H9 (cell line): ENCODE results near the gene CYP19A1. TPM values are rescaled to one million over a fixed set of nuclear protein-coding genes. Genes with fewer than 3 reads are reported as not detected.

Source experiments
- DNase-seq: peaks from one replicate; pipeline ENCODE4 v3.0.0-alpha.2; 2017
- H2AFZ ChIP-seq: one replicate; pipeline ENCODE4 v1.6.1; 2013; ENCODE audit warnings: mild to moderate bottlenecking, low read length, control low read depth, moderate library complexity
- H2AK5ac ChIP-seq: 2 replicates; pipeline ENCODE4 v1.6.1; 2013; ENCODE audit warnings: low read length, control low read depth, mixed read lengths; ENCODE audit not compliant: insufficient read length
- H2BK120ac ChIP-seq: one replicate; pipeline ENCODE4 v1.6.1; 2013; ENCODE audit warnings: low read depth, mild to moderate bottlenecking, low read length, control low read depth, inconsistent platforms; ENCODE audit not compliant: poor library complexity, severe bottlenecking
- H2BK12ac ChIP-seq: 2 replicates; pipeline ENCODE4 v1.6.1; 2013; ENCODE audit warnings: low read length, control low read depth, mixed read lengths, low read depth; ENCODE audit not compliant: insufficient read length
- H2BK15ac ChIP-seq: 2 replicates; pipeline ENCODE4 v1.6.1; 2013; ENCODE audit warnings: low read depth, low read length, control low read depth
- H2BK20ac ChIP-seq: one replicate; pipeline ENCODE4 v1.6.1; 2013; ENCODE audit warnings: low read depth, mild to moderate bottlenecking, low read length, control low read depth, inconsistent platforms; ENCODE audit not compliant: poor library complexity, severe bottlenecking
- H2BK5ac ChIP-seq: 2 replicates; pipeline ENCODE4 v1.6.1; 2013; ENCODE audit warnings: low read length, control low read depth, mixed read lengths; ENCODE audit not compliant: insufficient read length
- H3K14ac ChIP-seq: 2 replicates; pipeline ENCODE4 v1.6.1; 2013; ENCODE audit warnings: low read length, control low read depth; ENCODE audit not compliant: insufficient read depth
- H3K18ac ChIP-seq: 2 replicates; pipeline ENCODE4 v1.6.1; 2013; ENCODE audit warnings: low read depth, mild to moderate bottlenecking, mixed read lengths, low read length, control low read depth; ENCODE audit not compliant: insufficient read length
- H3K23ac ChIP-seq: 2 replicates; pipeline ENCODE4 v1.6.1; 2013; ENCODE audit warnings: low read length, control low read depth, mixed read lengths, low read depth; ENCODE audit not compliant: insufficient read length
- H3K23me2 ChIP-seq: 2 replicates; pipeline ENCODE4 v1.6.1; 2013; ENCODE audit warnings: low read depth, mild to moderate bottlenecking, mixed read lengths, low read length, control low read depth; ENCODE audit not compliant: insufficient read length, poor library complexity, severe bottlenecking
- H3K27ac ChIP-seq: 2 replicates; pipeline ENCODE4 v1.5.1; 2013; ENCODE audit warnings: low read length, control low read depth, mixed read lengths, low read depth; ENCODE audit not compliant: insufficient read length
- H3K27me3 ChIP-seq: 2 replicates; pipeline ENCODE4 v1.6.1; 2013; ENCODE audit warnings: low read length, control low read depth, inconsistent platforms; ENCODE audit not compliant: insufficient read depth
- H3K4ac ChIP-seq: 2 replicates; pipeline ENCODE4 v1.6.1; 2013; ENCODE audit warnings: low read depth, mild to moderate bottlenecking, control low read depth, inconsistent platforms, low read length, moderate library complexity
- H3K4me1 ChIP-seq: 2 replicates; pipeline ENCODE4 v1.6.1; 2013; ENCODE audit warnings: low read length, control low read depth, inconsistent platforms; ENCODE audit not compliant: insufficient read depth
- H3K4me2 ChIP-seq: 2 replicates; pipeline ENCODE4 v1.6.1; 2013; ENCODE audit warnings: low read length, control low read depth, mixed read lengths; ENCODE audit not compliant: insufficient read length, insufficient read depth
- H3K56ac ChIP-seq: 2 replicates; pipeline ENCODE4 v1.6.1; 2013; ENCODE audit warnings: low read depth, mild to moderate bottlenecking, mixed read lengths, low read length, control low read depth; ENCODE audit not compliant: insufficient read length
- H3K79me1 ChIP-seq: 2 replicates; pipeline ENCODE4 v1.6.1; 2013; ENCODE audit warnings: low read depth, mild to moderate bottlenecking, moderate library complexity, low read length, control low read depth, inconsistent platforms; ENCODE audit not compliant: insufficient read depth, poor library complexity, severe bottlenecking
- H3K79me2 ChIP-seq: 2 replicates; pipeline ENCODE4 v1.6.1; 2013; ENCODE audit warnings: low read length, control low read depth, inconsistent platforms; ENCODE audit not compliant: insufficient read depth
- H3K9ac ChIP-seq: 2 replicates; pipeline ENCODE4 v1.6.1; 2013; ENCODE audit warnings: low read length, control low read depth, mixed read lengths; ENCODE audit not compliant: insufficient read length; ENCODE audit errors: extremely low read depth
- H3K9me3 ChIP-seq: one replicate; pipeline ENCODE4 v1.6.1; 2013; ENCODE audit warnings: low read depth, low read length, inconsistent platforms; ENCODE audit not compliant: control insufficient read depth
- H3T11ph ChIP-seq: one replicate; pipeline ENCODE4 v1.6.1; 2013; ENCODE audit warnings: mild to moderate bottlenecking, low read length, control low read depth, inconsistent platforms
- H4K20me1 ChIP-seq: one replicate; pipeline ENCODE4 v1.6.1; 2013; ENCODE audit not compliant: control insufficient read depth, insufficient read length, insufficient read depth
- H4K5ac ChIP-seq: 2 replicates; pipeline ENCODE4 v1.6.1; 2013; ENCODE audit warnings: low read depth, mild to moderate bottlenecking, mixed read lengths, low read length, control low read depth; ENCODE audit not compliant: insufficient read length
- H4K8ac ChIP-seq: replicated peaks from 2 replicates; pipeline ENCODE4 v1.6.1; 2013; ENCODE audit warnings: low read length, control low read depth, mixed read lengths, low read depth; ENCODE audit not compliant: insufficient read length
- H4K91ac ChIP-seq: 2 replicates; pipeline ENCODE4 v1.6.1; 2013; ENCODE audit warnings: low read depth, mild to moderate bottlenecking, moderate library complexity, mixed read lengths, low read length, control low read depth; ENCODE audit not compliant: insufficient read length
- H3K27ac Mint-ChIP-seq, 3 experiments: 2 replicates in 2 of 3; 3 replicates in 1 of 3; pipeline ENCODE4 v1.8.0; 2020 to 2021; ENCODE audit warnings: mixed read lengths in 3 of 3, mild to moderate bottlenecking in 1 of 3, moderate library complexity in 1 of 3
- H3K27me3 Mint-ChIP-seq: 2 replicates; pipeline ENCODE4 v1.8.0; 2021; ENCODE audit warnings: low read depth, mild to moderate bottlenecking, moderate library complexity, mixed read lengths
- H3K36me3 Mint-ChIP-seq, 3 experiments: 2 replicates in 2 of 3; 3 replicates in 1 of 3; pipeline ENCODE4 v1.8.0; 2020 to 2021; ENCODE audit warnings: low read depth in 3 of 3, mixed read lengths in 3 of 3; ENCODE audit not compliant: insufficient read depth in 1 of 3
- H3K4me1 Mint-ChIP-seq, 2 experiments: 2 replicates each; pipeline ENCODE4 v1.8.0; 2020; ENCODE audit warnings: mixed read lengths in 2 of 2
- H3K4me3 Mint-ChIP-seq, 2 experiments: 2 replicates in 1 of 2; 3 replicates in 1 of 2; pipeline ENCODE4 v1.8.0; 2020 to 2021; ENCODE audit warnings: mild to moderate bottlenecking in 2 of 2, mixed read lengths in 2 of 2, moderate library complexity in 1 of 2
- H3K9me3 Mint-ChIP-seq, 2 experiments: 2 replicates in 1 of 2; 3 replicates in 1 of 2; pipeline ENCODE4 v1.8.0; 2020; ENCODE audit warnings: mild to moderate bottlenecking in 2 of 2, mixed read lengths in 2 of 2, moderate library complexity in 1 of 2
- CTCF ChIP-seq: fragments of 200-600 bp; sonication (generic); conservative IDR thresholded peaks from 3 replicates; pipeline ENCODE4 v1.8.0; 2021; ENCODE audit warnings: antibody characterized with exemption, mild to moderate bottlenecking
- WGBS: extraction: QIAGEN DNeasy Blood & Tissue Kit; methylation state at CpG from one replicate; pipeline ENCODE4 v1.1.7; 2013; ENCODE audit warnings: missing lambda C conversion rate, low lambda C conversion rate, mixed read lengths; ENCODE audit not compliant: insufficient read length; ENCODE audit errors: extremely low coverage; 5-methylcytosine and 5-hydroxymethylcytosine counted together
- total RNA-seq: library from RNA; stranded (reverse); gene quantifications from 2 replicates; pipeline ENCODE4 v1.2.1, GENCODE V29; 2021

The CYP19A1 gene
- total RNA-seq, 1 experiment from 2014 or later, result not detected

GRCh38 chr15:51260202-51260601 is 78.2 kb downstream of the CYP19A1 start:
- Histone ChIP-seq H3K23ac (no peak overlapping the region), H2BK12ac (no peak overlapping the region), H4K5ac (no peak overlapping the region), H3K14ac (no peak overlapping the region), H4K20me1 (no peaks in the 10 kb centered on the region), H4K8ac (no peak overlapping the region), H3K27ac (no peak overlapping the region), H3K23me2 (no peaks in the 10 kb centered on the region), H2BK120ac (no peak overlapping the region), H3K4me1 (no peaks in the 10 kb centered on the region), H3K79me1 (no peaks in the 10 kb centered on the region), H3K9me3 (peaks cover 16% of the 10 kb centered on the region), H3K9ac (no peak overlapping the region), H3K56ac (no peak overlapping the region), H3K79me2 (no peaks in the 10 kb centered on the region), H3K27me3 (no peaks in the 10 kb centered on the region), H2BK5ac (no peak overlapping the region), H2BK15ac (no peak overlapping the region), H3T11ph (no peak overlapping the region), H3K4me2 (no peak overlapping the region), H2AK5ac (no peak overlapping the region), H2AFZ (no peak overlapping the region), H2BK20ac (no peak overlapping the region), H3K18ac (no peak overlapping the region), H3K4ac (no peak overlapping the region), H4K91ac (no peak overlapping the region)
- Mint-ChIP-seq H3K27me3 (peaks cover 3% of the 10 kb centered on the region), H3K27ac (no peak overlapping the region), H3K36me3 (peaks cover 8 to 12% (median 12%) of the 10 kb centered on the region in 3 experiments; a peak in 5 of 7 replicates), H3K4me3 (no peak overlapping the region), H3K4me1 (no peaks in the 10 kb centered on the region), H3K9me3 (peaks cover 9 to 17% of the 10 kb centered on the region in 2 experiments)
- DNase-seq, result no peak
- WGBS, result no CpG with 5 or more reads among the region's 4 CpGs
- TF ChIP-seq CTCF, result no peak
